ENCODE measurements around the gene ALOX15.
A peak's percentile ranks its signal among the peaks of the same experiment; 100 is the strongest.
"Not testable (repeated sequence)": the region's sequence is repeated elsewhere in the genome, so short reads cannot be mapped to it uniquely, and the experiment has no call there.

ALOX15 gene

DNA sequence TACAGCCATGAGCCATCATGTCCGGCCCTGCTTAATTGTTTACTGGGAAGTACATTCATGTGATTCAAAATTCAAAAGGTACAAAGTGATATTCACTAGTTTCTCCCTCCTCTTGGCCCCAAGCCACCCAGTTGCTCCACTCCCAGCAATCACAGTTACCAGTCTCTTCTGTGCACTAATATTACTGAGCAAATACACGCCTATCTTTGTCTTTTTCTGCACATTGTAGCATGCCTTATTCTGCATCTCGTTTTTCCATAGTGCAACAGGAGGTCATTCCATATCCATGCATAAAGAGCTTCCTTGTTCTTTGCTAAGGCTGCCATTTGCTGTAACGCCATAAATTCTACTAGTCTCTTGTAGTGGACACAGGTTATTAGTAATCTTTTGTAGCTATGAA is 2.2 kb upstream of the ALOX15 start:
- H3K36me3 ChIP-seq (ENCODE audit: control insufficient read depth, insufficient read depth, low read length): no peaks in the 10 kb centered on the region
- TF ChIP-seq, protein P1, sequence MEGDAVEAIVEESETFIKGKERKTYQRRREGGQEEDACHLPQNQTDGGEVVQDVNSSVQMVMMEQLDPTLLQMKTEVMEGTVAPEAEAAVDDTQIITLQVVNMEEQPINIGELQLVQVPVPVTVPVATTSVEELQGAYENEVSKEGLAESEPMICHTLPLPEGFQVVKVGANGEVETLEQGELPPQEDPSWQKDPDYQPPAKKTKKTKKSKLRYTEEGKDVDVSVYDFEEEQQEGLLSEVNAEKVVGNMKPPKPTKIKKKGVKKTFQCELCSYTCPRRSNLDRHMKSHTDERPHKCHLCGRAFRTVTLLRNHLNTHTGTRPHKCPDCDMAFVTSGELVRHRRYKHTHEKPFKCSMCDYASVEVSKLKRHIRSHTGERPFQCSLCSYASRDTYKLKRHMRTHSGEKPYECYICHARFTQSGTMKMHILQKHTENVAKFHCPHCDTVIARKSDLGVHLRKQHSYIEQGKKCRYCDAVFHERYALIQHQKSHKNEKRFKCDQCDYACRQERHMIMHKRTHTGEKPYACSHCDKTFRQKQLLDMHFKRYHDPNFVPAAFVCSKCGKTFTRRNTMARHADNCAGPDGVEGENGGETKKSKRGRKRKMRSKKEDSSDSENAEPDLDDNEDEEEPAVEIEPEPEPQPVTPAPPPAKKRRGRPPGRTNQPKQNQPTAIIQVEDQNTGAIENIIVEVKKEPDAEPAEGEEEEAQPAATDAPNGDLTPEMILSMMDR (IDR thresholded peaks at IDR 0.05; ENCODE audit: insufficient read depth, low read length, poor library complexity, severe bottlenecking): no peak
- DNase-seq (ENCODE audit: extremely low read depth, insufficient read length): no peak
- H3K4me3 ChIP-seq (replicated peaks; ENCODE audit: low read depth, low read length): no peak overlapping the region
- peaks cover 2% of the 10 kb centered on the region for H3K27me3 ChIP-seq (replicated peaks; ENCODE audit: control insufficient read depth, insufficient read depth, low read length)

DNA sequence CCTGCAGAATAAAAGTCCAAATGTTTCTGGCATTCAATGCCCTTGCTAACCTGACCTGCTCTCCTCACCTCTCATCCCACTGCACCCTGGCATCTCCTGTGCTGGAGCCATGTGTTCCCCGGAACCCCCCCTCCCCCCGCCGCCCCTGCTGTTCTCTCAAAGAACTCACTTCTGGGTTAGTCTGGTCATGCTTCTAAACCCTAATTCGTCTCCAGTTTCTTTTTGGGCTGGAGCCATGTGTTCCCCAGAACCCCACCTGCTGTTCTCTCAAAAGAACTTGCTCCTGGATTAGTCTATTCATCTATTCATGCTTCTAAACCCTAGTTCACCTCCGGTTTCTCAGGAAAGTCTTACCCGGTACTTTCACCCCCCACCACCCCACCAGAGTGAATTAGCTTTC is 808 bp upstream of the ALOX15 start:
- H3K36me3 ChIP-seq (ENCODE audit: control insufficient read depth, insufficient read depth, low read length): no peaks in the 10 kb centered on the region
- H3K4me3 ChIP-seq (replicated peaks; ENCODE audit: low read depth, low read length): no peak overlapping the region
- peaks cover 2% of the 10 kb centered on the region for H3K27me3 ChIP-seq (replicated peaks; ENCODE audit: control insufficient read depth, insufficient read depth, low read length)
- DNase-seq (ENCODE audit: extremely low read depth, insufficient read length): no peak
- TF ChIP-seq, protein P1 (IDR thresholded peaks at IDR 0.05; ENCODE audit: insufficient read depth, low read length, poor library complexity, severe bottlenecking): no peak

DNA sequence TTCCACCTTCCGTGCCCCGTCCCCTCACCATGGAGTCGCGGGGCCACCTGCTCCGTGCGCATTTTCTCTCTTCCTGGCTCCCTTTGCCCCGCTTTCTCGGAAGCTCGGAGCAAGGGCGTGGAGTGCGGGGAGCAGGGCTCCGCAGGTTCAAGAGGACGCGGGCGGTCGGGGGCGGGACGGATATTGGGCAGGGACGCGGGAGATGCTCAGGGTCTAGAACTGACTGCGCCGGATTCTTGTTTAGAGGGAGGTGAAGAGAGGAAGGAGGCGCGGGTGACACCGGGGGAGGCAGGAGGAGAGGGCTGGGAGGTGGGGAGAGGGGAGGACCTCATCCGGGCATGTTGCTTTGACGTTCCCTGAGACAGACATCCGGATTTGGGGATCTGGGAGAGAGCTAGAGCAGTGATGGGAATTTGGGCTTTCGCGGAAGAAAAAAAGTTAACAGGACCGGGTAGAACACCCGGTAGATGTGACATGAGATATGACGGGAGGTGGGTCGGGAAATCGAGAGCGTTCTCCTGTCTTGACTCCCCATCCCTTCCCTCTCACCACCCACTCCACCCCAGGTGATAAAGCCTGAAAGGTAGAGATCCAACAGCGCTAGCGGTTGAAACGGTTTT is 799 bp downstream of the ALOX15 start:
- H3K36me3 ChIP-seq (ENCODE audit: control insufficient read depth, insufficient read depth, low read length); H3K27me3 ChIP-seq (replicated peaks; ENCODE audit: control insufficient read depth, insufficient read depth, low read length); DNase-seq (ENCODE audit: extremely low read depth, insufficient read length); H3K4me3 ChIP-seq (replicated peaks; ENCODE audit: low read depth, low read length): not testable (repeated sequence)

DNA sequence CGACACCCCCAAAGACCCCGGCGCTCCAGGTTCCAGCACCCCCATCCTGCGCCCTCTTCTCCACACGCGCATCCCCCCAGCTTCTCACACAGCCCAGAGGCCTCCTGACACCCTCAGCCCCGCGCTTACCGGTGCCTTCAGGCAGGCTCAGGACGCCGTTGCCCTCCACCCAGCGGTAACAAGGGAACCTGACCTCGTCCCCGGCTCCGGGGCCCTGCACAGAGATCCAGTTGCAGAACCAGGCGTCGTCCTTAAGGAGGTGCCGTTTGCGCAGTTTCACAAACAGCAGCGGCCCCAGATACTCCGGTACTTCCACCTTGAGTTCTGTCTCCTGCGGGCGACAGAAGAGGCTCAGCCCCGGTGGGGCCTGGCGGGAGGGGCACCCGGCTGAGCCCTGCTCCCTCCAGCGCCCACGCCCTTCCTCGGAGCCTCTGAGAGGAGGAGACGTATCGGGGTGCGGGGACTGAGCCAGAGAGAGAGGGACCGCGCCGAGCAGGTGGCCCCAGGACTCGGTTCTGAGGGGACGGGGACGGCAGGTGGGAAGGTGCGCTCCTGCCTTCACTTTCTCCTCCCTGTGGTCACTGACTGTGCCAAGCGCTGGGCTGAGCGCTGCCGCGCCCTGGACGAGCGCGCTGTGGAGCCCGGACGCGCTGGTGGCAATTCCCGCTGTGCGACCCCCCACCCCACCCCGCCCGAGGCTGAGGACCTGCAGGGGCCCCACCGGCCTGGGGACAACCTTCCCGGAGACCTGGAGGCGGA is 2.0 kb downstream of the ALOX15 start:
- not testable (repeated sequence) for DNase-seq (ENCODE audit: extremely low read depth, insufficient read length); H3K4me3 ChIP-seq (replicated peaks; ENCODE audit: low read depth, low read length); H3K27me3 ChIP-seq (replicated peaks; ENCODE audit: control insufficient read depth, insufficient read depth, low read length); H3K36me3 ChIP-seq (ENCODE audit: control insufficient read depth, insufficient read depth, low read length)
- TF ChIP-seq, protein P1 (IDR thresholded peaks at IDR 0.05; ENCODE audit: insufficient read depth, low read length, poor library complexity, severe bottlenecking): peak; percentile 7

DNA sequence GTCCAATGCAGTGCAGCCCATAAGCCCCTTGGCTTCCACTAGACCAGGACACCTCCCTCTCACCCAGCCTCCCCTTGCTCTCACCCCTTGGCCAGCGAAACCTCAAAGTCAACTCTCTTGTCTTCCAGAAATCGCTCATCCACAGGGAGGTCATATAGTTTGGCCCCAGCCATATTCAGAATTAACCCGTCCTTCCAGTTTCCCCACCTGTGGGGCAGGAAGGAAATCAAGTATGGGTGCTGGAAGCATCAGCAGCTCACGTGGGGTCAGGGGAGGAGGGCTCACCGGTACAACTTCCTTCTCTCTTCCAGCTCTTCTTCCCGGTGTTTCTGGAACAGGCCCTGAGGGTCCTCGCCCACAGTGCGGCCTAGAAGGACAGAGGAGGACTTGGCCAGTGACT is 2.7 kb downstream of the ALOX15 start:
- not testable (repeated sequence) for H3K4me3 ChIP-seq (replicated peaks; ENCODE audit: low read depth, low read length); DNase-seq (ENCODE audit: extremely low read depth, insufficient read length); H3K36me3 ChIP-seq (ENCODE audit: control insufficient read depth, insufficient read depth, low read length); H3K27me3 ChIP-seq (replicated peaks; ENCODE audit: control insufficient read depth, insufficient read depth, low read length)

DNA sequence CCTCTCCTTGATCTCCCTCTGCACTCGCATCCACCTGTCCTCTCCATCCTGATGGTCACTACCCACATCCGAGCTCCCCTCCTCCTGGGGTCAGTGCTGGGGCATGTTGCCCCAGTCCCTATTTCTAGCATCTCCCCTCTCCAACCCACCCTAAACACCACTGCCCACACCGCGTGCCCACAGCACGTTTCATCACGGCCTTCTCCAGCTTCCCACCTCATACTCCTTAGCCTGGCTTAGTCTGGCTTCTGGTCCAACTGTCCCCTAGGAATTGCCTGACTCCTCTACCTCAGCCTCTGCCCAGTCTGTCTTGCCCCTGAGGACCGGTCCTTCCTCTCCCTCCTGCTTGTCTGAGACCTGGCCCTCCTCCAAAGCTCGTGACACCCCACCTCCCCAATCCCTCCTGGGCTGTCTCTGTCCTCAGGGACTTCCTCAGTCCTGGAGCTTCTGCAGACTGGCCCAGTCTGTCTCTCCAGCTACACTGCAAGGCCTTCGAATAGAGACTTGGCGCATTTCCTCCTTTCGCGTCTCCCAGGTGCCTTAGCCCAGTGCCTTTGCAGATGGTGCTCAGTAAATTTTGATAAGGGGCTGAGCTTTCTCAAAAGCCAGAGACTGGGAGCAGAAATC is 4.9 kb downstream of the ALOX15 start:
- DNase-seq (ENCODE audit: extremely low read depth, insufficient read length): no peak
- Histone ChIP-seq H3K36me3 (ENCODE audit: control insufficient read depth, insufficient read depth, low read length) (no peaks in the 10 kb centered on the region), H3K4me3 (replicated peaks; ENCODE audit: low read depth, low read length) (no peak overlapping the region), H3K27me3 (replicated peaks; ENCODE audit: control insufficient read depth, insufficient read depth, low read length) (no peaks in the 10 kb centered on the region; the same call in 1 of the 2 replicates)
- TF ChIP-seq, protein P1 (IDR thresholded peaks at IDR 0.05; ENCODE audit: insufficient read depth, low read length, poor library complexity, severe bottlenecking): no peak
